Skin epidermis (tissue), 12 donors: ENCODE data around the gene COL9A3.
"Not testable (repeated sequence)": the region's sequence is repeated elsewhere in the genome, so short reads cannot be mapped to it uniquely, and the experiment has no call there.

Source experiments
- H3K27ac ChIP-seq, 21 experiments: fragments of 200-600 bp; sonication (generic) in 11 of 21; one replicate each; pipeline ENCODE4 v1.5.0; 2020; ENCODE audit warnings: mild to moderate bottlenecking in 3 of 21, inconsistent platforms in 2 of 21, moderate library complexity in 2 of 21
- H3K4me3 ChIP-seq, 7 experiments: fragments of 200-600 bp; sonication (generic) in 2 of 7; one replicate each; pipeline ENCODE4 v1.5.0; 2020; ENCODE audit warnings: inconsistent platforms in 2 of 7, mild to moderate bottlenecking in 2 of 7, moderate library complexity in 1 of 7

Gene COL9A3

GRCh38 chr20:62843656-62844055 lies 26.8 kb downstream of the COL9A3 start:
- Histone ChIP-seq H3K27ac (no peak overlapping the region), H3K4me3 (no peak overlapping the region)

- no peak overlapping the region for H3K4me3 ChIP-seq
- H3K27ac ChIP-seq = no peak overlapping the region
These were observed 27.3 kb downstream of the COL9A3 start for GRCh38 chr20:62844182-62844581.

- H3K27ac ChIP-seq = no peak overlapping the region
- H3K4me3 ChIP-seq = no peak overlapping the region
These were observed 28.7 kb downstream of the COL9A3 start for GRCh38 chr20:62845416-62846160.

- no peak overlapping the region for H3K27ac ChIP-seq
- H3K4me3 ChIP-seq = no peak overlapping the region
These were observed 29.5 kb downstream of the COL9A3 start for GRCh38 chr20:62846166-62846890.

GRCh38 chr20:62848917-62849316 lies 32.1 kb downstream of the COL9A3 start:
- H3K27ac ChIP-seq, H3K4me3 ChIP-seq: not testable (repeated sequence)

GRCh38 chr20:62849431-62849830 lies 32.6 kb downstream of the COL9A3 start:
- H3K4me3 ChIP-seq = no peak overlapping the region
- H3K27ac ChIP-seq = no peak overlapping the region

GRCh38 chr20:62850333-62850974 lies 33.6 kb downstream of the COL9A3 start:
- Histone ChIP-seq H3K27ac (no peak overlapping the region), H3K4me3 (no peak overlapping the region)

- no peak overlapping the region for H3K4me3 ChIP-seq
- no peak overlapping the region for H3K27ac ChIP-seq
These were observed 35.3 kb downstream of the COL9A3 start for GRCh38 chr20:62852196-62852595.

GRCh38 chr20:62852841-62853240 lies 36.0 kb downstream of the COL9A3 start:
- no peak overlapping the region for H3K4me3 ChIP-seq
- no peak overlapping the region for H3K27ac ChIP-seq

- not testable (repeated sequence) for H3K27ac ChIP-seq
These were observed 36.5 kb downstream of the COL9A3 start for GRCh38 chr20:62853304-62853703.

GRCh38 chr20:62854121-62854520 lies 37.3 kb downstream of the COL9A3 start:
- Histone ChIP-seq H3K27ac (no peak overlapping the region), H3K4me3 (no peak overlapping the region)

More at GRCh38 chr20:62853304-62853703, 36.5 kb downstream of the COL9A3 start:
- H3K4me3 ChIP-seq = not testable (repeated sequence)

GRCh38 chr20:62855120-62855519 lies 38.3 kb downstream of the COL9A3 start:
- Histone ChIP-seq H3K4me3 (no peak overlapping the region), H3K27ac (no peak overlapping the region)

- Histone ChIP-seq H3K4me3 (no peak overlapping the region), H3K27ac (peak overlapping the region in 2 of 21 experiments; percentile 19 to 43)
These were observed 40.2 kb downstream of the COL9A3 start for GRCh38 chr20:62856931-62857619.

- Histone ChIP-seq H3K27ac (no peak overlapping the region), H3K4me3 (no peak overlapping the region)
These were observed 41.4 kb downstream of the COL9A3 start for GRCh38 chr20:62858058-62858830.

- Histone ChIP-seq H3K4me3 (peak overlapping the region in 2 of 7 experiments; percentile 34 to 48), H3K27ac (peak overlapping the region in 1 of 21 experiments; percentile 9)
These were observed 42.9 kb downstream of the COL9A3 start for GRCh38 chr20:62859721-62860120.

- H3K4me3 ChIP-seq = peak overlapping the region; percentile 16 to 48 (median 28)
- peak overlapping the region in 6 of 21 experiments; percentile 1 to 45 (median 20) for H3K27ac ChIP-seq
These were observed 43.6 kb downstream of the COL9A3 start for GRCh38 chr20:62860391-62860923.

- Histone ChIP-seq H3K27ac (peak overlapping the region in 4 of 21 experiments; percentile 1 to 45 (median 36)), H3K4me3 (peak overlapping the region; percentile 20 to 48 (median 28))
These were observed 44.3 kb downstream of the COL9A3 start for GRCh38 chr20:62860924-62861691.

- H3K4me3 ChIP-seq = peak within 1 kb of the TSS; percentile 20 to 48 (median 28)
- peak within 1 kb of the TSS in 5 of 21 experiments; percentile 12 to 45 (median 27) for H3K27ac ChIP-seq
These were observed 45.0 kb downstream of the COL9A3 start, which contains the start of gene TCFL5 for GRCh38 chr20:62861726-62862336. Gene TCFL5 (minus strand): TSS chr20:62861822. CDS start chr20:62861670, 152 bp downstream.
